HG03469 (cell line): ENCODE results near the gene TEX30.

ENCODE experiments used
- ATAC-seq: cut with Tn5 transposase; IDR thresholded peaks from one replicate; pipeline ENCODE4 v1.9.1; 2021; ENCODE audit warnings: mild to moderate bottlenecking, moderate library complexity, moderate number of reproducible peaks; ENCODE audit not compliant: unreplicated experiment

Gene TEX30

GRCh38 chr13:102718746-102719145 is 54.8 kb downstream of the TEX30 start:
- no peak for ATAC-seq
